Ishikawa (cell line): ENCODE data around the gene ADD3.
A peak's percentile ranks its signal among the peaks of the same experiment; 100 is the strongest.

Experiments
- CEBPB ChIP-seq: IDR thresholded peaks from 2 replicates; pipeline ENCODE4 v1.6.1; 2012
- CREB1 ChIP-seq: IDR thresholded peaks from 2 replicates; pipeline ENCODE4 v1.6.1; 2012; ENCODE audit warnings: low read depth
- EGR1 ChIP-seq: IDR thresholded peaks from 2 replicates; pipeline ENCODE4 v1.6.1; 2012
- EP300 ChIP-seq: IDR thresholded peaks from 2 replicates; pipeline ENCODE4 v1.6.1; 2012; ENCODE audit warnings: borderline replicate concordance
- FOXM1 ChIP-seq: IDR thresholded peaks from 2 replicates; pipeline ENCODE4 v1.6.1; 2012; ENCODE audit warnings: low read depth, borderline replicate concordance
- NFIC ChIP-seq: IDR thresholded peaks from 2 replicates; pipeline ENCODE4 v1.6.1; 2012
- RAD21 ChIP-seq: IDR thresholded peaks from 2 replicates; pipeline ENCODE4 v1.6.1; 2012; ENCODE audit warnings: low read depth
- TAF1 ChIP-seq: IDR thresholded peaks from 2 replicates; pipeline ENCODE4 v1.6.1; 2012; ENCODE audit warnings: low read depth, mild to moderate bottlenecking
- TCF12 ChIP-seq: IDR thresholded peaks from 2 replicates; pipeline ENCODE4 v1.6.1; 2012; ENCODE audit warnings: low read depth
- TEAD4 ChIP-seq: IDR thresholded peaks from 2 replicates; pipeline ENCODE4 v1.6.1; 2012
- YY1 ChIP-seq: IDR thresholded peaks from 2 replicates; pipeline ENCODE4 v1.6.1; 2012; ENCODE audit warnings: low read depth
- ZBTB7A ChIP-seq: IDR thresholded peaks from 2 replicates; pipeline ENCODE4 v1.6.1; 2012; ENCODE audit warnings: low read depth
- TF ChIP-seq, protein P1 (sequence below): IDR thresholded peaks from 2 replicates; pipeline ENCODE4 v1.6.1; 2012
- TF ChIP-seq, protein P2 (sequence below): IDR thresholded peaks from 2 replicates; pipeline ENCODE4 v1.6.1; 2012; ENCODE audit warnings: low read depth, mild to moderate bottlenecking
- TF ChIP-seq, protein P3 (sequence below): IDR thresholded peaks from 2 replicates; pipeline ENCODE4 v1.6.1; 2012

Gene ADD3

DNA sequence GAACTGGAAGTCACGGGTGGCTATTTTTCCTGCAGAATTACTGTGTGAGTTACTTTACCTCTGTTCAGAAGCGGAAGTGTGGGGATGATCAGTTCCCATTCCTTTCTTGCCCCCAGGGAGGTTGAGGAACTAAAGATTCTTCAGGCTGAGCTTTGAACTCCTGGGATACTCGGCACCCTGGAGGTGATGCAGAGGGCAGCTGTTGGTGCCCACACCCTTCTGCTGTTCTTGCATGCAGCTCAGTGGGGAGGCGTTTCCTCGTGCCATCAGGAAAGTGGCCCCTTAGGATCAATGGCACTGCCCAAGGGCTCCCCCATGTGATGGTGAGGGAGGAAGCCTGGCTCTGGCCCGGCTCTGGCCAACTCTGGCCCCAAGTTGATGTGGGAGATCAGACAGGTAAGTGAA is 155.0 kb downstream of the ADD3 start:
- TF ChIP-seq RAD21: 0 out of 2 replicates have a peak, but pooled peaks have one; percentile 20
- TF ChIP-seq FOXM1: no peak

DNA sequence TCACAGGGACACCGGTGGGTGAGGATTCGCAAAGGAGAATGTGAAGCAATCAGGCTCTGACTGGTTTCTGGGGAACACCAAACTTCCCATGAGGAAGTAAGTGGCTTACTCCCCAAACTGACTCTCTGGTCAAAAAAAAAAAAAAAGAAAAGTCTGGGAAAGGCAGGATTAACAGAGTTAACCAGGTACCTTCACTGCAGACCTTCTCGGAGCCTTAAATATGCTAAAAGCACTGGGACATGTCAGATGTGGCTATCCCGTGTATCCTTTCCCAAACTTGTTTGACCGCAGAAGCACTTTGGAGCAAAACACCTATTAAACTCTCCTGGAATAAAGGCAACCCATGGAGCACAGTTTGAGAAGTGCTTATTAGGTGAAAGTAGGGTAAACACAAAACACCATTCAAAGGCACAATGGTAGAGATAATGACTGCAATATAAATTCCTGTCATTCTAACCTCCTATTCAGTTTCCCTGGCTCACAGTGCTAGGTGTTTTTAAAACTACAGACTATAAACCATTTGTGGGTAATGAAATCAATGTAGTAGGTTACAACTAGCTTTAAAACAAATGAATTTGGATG is 155.5 kb downstream of the ADD3 start:
- TF ChIP-seq EP300 (no peak), NFIC (no peak), RAD21 (no peak)
- TF ChIP-seq, protein P1, sequence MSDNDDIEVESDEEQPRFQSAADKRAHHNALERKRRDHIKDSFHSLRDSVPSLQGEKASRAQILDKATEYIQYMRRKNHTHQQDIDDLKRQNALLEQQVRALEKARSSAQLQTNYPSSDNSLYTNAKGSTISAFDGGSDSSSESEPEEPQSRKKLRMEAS: no peak

DNA sequence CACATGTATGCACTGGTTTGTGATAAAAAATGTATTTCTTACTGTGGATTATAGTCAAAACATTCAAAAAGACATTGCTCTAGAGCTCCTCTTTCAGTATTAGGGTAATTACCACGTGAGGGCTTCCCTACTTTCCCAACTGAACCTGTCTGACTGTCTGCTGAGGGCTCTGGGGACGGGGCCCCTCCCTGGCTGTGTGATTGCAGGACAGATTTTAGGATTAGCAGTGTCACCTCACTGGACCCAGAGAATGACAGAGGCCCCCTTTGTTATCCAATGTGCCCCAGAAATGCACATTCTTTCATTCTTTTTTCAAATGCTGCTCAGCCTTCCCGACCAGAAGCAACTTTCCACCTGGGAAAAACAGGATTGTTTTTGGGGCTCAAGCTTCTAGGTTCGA is 156.1 kb downstream of the ADD3 start:
- no peak for TF ChIP-seq CREB1
- no peak for TF ChIP-seq CEBPB
- TF ChIP-seq EP300: no peak
- no peak for TF ChIP-seq TCF12
- TF ChIP-seq, protein P2, sequence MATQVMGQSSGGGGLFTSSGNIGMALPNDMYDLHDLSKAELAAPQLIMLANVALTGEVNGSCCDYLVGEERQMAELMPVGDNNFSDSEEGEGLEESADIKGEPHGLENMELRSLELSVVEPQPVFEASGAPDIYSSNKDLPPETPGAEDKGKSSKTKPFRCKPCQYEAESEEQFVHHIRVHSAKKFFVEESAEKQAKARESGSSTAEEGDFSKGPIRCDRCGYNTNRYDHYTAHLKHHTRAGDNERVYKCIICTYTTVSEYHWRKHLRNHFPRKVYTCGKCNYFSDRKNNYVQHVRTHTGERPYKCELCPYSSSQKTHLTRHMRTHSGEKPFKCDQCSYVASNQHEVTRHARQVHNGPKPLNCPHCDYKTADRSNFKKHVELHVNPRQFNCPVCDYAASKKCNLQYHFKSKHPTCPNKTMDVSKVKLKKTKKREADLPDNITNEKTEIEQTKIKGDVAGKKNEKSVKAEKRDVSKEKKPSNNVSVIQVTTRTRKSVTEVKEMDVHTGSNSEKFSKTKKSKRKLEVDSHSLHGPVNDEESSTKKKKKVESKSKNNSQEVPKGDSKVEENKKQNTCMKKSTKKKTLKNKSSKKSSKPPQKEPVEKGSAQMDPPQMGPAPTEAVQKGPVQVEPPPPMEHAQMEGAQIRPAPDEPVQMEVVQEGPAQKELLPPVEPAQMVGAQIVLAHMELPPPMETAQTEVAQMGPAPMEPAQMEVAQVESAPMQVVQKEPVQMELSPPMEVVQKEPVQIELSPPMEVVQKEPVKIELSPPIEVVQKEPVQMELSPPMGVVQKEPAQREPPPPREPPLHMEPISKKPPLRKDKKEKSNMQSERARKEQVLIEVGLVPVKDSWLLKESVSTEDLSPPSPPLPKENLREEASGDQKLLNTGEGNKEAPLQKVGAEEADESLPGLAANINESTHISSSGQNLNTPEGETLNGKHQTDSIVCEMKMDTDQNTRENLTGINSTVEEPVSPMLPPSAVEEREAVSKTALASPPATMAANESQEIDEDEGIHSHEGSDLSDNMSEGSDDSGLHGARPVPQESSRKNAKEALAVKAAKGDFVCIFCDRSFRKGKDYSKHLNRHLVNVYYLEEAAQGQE: no peak
- TF ChIP-seq NFIC: no peak
- no peak for TF ChIP-seq EGR1
- TF ChIP-seq, protein P1: no peak
- no peak for TF ChIP-seq YY1
- TF ChIP-seq RAD21: no peak
- no peak for TF ChIP-seq ZBTB7A
- TF ChIP-seq, protein P3, sequence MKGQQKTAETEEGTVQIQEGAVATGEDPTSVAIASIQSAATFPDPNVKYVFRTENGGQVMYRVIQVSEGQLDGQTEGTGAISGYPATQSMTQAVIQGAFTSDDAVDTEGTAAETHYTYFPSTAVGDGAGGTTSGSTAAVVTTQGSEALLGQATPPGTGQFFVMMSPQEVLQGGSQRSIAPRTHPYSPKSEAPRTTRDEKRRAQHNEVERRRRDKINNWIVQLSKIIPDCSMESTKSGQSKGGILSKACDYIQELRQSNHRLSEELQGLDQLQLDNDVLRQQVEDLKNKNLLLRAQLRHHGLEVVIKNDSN: no peak
- TF ChIP-seq TAF1: no peak
- no peak for TF ChIP-seq FOXM1
- TF ChIP-seq TEAD4: no peak

DNA sequence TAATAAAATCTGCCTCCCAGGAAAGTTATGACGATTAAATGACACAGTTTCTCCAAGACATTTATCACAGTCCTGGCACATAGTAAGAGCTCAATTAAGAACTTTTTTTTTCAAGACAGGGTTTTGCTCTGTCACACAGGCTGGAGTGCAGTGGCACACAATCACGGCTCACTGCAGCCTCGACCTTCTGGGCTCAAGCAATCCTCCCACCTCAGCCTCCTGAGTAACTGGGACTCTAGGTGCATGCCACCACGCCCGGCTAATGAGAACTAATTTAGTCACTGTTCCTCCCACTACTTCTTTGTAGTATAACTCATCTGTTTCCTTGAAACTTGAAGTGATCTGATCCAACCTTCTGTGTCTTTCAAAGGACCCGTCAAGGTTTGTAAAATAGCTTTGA is 157.5 kb downstream of the ADD3 start:
- no peak for TF ChIP-seq EGR1
- no peak for TF ChIP-seq ZBTB7A
- TF ChIP-seq TEAD4: no peak
- TF ChIP-seq CEBPB: no peak
- TF ChIP-seq FOXM1: no peak

DNA sequence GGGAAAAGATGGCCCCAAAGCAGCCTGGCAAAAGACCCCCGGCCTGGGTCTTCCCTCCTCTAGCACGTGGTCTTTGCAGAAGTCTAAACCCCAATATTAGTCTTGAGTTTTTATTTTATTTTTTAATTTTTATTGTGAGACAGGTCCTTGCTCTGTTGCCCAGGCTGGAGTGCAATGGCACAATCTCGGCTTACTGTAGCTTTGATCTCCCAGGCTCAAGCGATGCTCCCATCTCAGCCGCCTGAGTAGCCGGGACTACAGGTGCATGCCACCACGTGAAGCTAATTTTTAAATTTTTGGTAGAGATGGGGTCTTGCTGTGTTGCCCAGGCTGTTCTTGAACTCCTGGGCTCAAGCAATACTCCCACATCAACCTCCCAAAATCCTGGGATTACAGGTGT is 159.4 kb downstream of the ADD3 start:
- TF ChIP-seq CEBPB: no peak

DNA sequence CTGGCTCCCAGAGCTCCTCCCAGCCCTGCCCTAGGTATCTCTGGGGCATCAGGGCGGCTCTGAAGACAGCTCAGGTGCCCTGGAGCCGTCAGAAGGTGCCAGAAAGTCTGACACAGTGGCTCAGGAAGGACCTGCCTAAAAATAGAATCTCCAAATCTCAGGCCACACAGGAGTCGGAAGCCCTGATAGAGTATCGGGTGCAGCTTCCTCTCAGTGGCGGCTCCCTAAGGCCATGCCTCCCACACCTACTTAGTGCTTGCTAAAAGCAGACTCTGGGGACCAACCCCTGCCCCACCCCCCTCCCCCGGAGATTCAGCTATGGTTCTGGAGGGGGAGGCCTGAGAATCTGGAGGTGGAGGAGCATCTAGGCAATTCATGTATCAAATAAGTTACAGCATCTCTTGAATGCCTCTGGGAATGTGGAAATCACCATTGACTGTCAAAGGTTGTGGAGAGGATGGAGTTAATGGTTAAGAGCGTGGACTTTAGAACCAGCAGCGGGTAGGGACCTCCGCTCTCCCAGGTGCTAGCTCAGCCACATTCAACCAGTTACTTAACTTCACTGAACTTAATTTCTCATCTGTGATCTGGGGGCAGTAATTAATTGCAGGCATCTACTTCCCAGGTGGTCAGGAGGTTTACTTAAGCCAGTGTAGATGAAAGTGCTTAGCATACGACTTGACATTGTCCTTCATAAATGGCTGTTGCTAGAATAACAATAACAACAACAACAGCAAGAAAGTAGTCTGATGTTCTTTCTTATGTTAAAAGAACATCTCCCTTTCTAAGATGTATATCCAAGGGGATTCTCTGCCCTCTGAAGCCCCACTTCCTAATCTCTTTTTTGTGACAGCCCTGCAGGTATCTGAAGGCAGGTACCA is 161.1 kb downstream of the ADD3 start:
- TF ChIP-seq TEAD4 (no peak), FOXM1 (no peak), YY1 (no peak), TAF1 (no peak), CREB1 (no peak), TCF12 (no peak), EGR1 (no peak), ZBTB7A (no peak), EP300 (no peak), RAD21 (no peak), NFIC (no peak)
- TF ChIP-seq, protein P3: no peak
- TF ChIP-seq, protein P1: no peak
- TF ChIP-seq, protein P2: no peak
